AG20443 (cell line): ENCODE measurements around the gene HSPA1B.

Experiments
- DNase-seq: peaks from one replicate; pipeline ENCODE4 v3.0.0; 2012; ENCODE audit warnings: low spot score, mixed read lengths

The HSPA1B gene

DNA sequence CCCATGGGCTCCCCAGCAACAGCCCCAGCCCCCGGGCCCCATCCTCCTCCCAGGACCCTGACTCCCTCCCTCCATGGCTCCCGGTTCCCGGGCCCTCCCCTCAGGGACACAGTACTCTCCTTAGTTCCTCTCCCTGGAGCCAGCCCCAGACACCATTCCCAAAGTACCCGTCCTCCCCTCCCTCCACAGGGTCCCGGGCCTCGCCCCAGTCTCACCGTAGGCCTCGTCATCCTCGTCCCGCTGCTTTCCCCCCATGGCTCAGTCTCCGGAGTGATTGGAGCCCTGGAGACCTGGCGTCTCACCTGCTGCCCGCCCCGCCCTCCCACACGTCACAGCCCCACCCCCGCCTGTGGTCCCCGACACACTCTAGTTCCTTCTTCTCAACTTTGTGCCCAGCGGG, 51.2 kb downstream of the HSPA1B start, which contains the start of gene SLC44A4:
SLC44A4 (minus strand) TSS at position 272 of the 400 bp plus-strand sequence; CDS start at position 255, 17 bp downstream.
- DNase-seq, result no peak

- DNase-seq, result no peak
These were observed 51.6 kb downstream of the HSPA1B start for GRCh38 chr6:31879143-31879542.
